HepG2 (cell line): Measurements from ENCODE around the gene MYO7B. TPM values are rescaled to one million over a fixed set of nuclear protein-coding genes. Genes with fewer than 3 reads are reported as not detected.

Source experiments
- ASH2L ChIP-seq: fragments of 300-600, 200-600 bp; sonication (generic); IDR thresholded peaks from 2 replicates; pipeline ENCODE4 v1.7.0; 2017; ENCODE audit warnings: low read depth, mild to moderate bottlenecking, moderate library complexity, mixed read lengths, low read length; ENCODE audit not compliant: insufficient read length
- BRD4 ChIP-seq: sonication (generic); formaldehyde crosslinking; IDR thresholded peaks from 2 replicates; pipeline ENCODE4 v1.4.0; 2020; ENCODE audit warnings: missing genetic modification reagents
- FOXA1 ChIP-seq, 2 experiments: fragments of 450-650 bp in 1 of 2; sonication (generic) in 1 of 2; formaldehyde crosslinking in 1 of 2; IDR thresholded peaks; 2 replicates each; pipeline versions ENCODE4 v1.4.0 to v1.6.1; 2016 to 2020; ENCODE audit warnings: missing genetic modification reagents in 1 of 2
- MIER3 ChIP-seq: IDR thresholded peaks from 2 replicates; pipeline ENCODE4 v1.6.1; 2016; ENCODE audit warnings: missing compliant biosample characterization, borderline replicate concordance
- NFE2L1 ChIP-seq: sonication (generic); formaldehyde crosslinking; IDR thresholded peaks from 2 replicates; pipeline ENCODE4 v1.4.0; 2020; ENCODE audit warnings: missing genetic modification reagents, mild to moderate bottlenecking, borderline replicate concordance
- NFE2L2 ChIP-seq: fragments of 150-350 bp; IDR thresholded peaks from 2 replicates; pipeline ENCODE4 v1.6.1; 2014; ENCODE audit warnings: low read length
- NKX3-1 ChIP-seq: sonication (generic); formaldehyde crosslinking; IDR thresholded peaks from 2 replicates; pipeline ENCODE4 v1.5.0; 2020; ENCODE audit warnings: missing genetic modification reagents
- NONO ChIP-seq, 2 experiments: fragments of 450-650 bp in 1 of 2; sonication (generic) in 1 of 2; formaldehyde crosslinking in 1 of 2; IDR thresholded peaks in 1 of 2; conservative IDR thresholded peaks in 1 of 2; 2 replicates each; pipeline versions ENCODE4 v1.6.1 to v1.8.0; 2017 to 2022; ENCODE audit warnings: mild to moderate bottlenecking in 1 of 2, missing genetic modification reagents in 1 of 2, moderate library complexity in 1 of 2
- SMC3 ChIP-seq: IDR thresholded peaks from 2 replicates; pipeline ENCODE4 v1.6.1; 2011; ENCODE audit warnings: low read length, improper control_type of control experiment
- SSRP1 ChIP-seq: IDR thresholded peaks from 2 replicates; pipeline ENCODE4 v1.6.1; 2016; ENCODE audit warnings: control low read depth
- ZBTB8A ChIP-seq: sonication (generic); formaldehyde crosslinking; IDR thresholded peaks from 2 replicates; pipeline ENCODE4 v1.4.0; 2020; ENCODE audit warnings: mild to moderate bottlenecking, low read depth, missing genetic modification reagents, borderline replicate concordance
- ZKSCAN1 ChIP-seq: fragments of 150-350 bp; IDR thresholded peaks from 2 replicates; pipeline ENCODE4 v1.6.1; 2014; ENCODE audit warnings: low read length
- ZNF44 ChIP-seq: sonication (generic); formaldehyde crosslinking; IDR thresholded peaks from 2 replicates; pipeline ENCODE4 v1.5.1; 2020; ENCODE audit warnings: mild to moderate bottlenecking, missing genetic modification reagents
- ZNF562 ChIP-seq: sonication (generic); formaldehyde crosslinking; IDR thresholded peaks from 2 replicates; pipeline ENCODE4 v1.8.0; 2022; ENCODE audit warnings: missing genetic modification reagents, borderline replicate concordance
- ZNF577 ChIP-seq: sonication (generic); formaldehyde crosslinking; IDR thresholded peaks from 2 replicates; pipeline ENCODE4 v1.4.0; 2020; ENCODE audit warnings: mild to moderate bottlenecking, low read depth, missing genetic modification reagents, borderline replicate concordance
- ZNF670 ChIP-seq: sonication (generic); formaldehyde crosslinking; IDR thresholded peaks from 2 replicates; pipeline ENCODE4 v1.8.0; 2022; ENCODE audit warnings: mild to moderate bottlenecking, missing genetic modification reagents, borderline replicate concordance
- ZNF790 ChIP-seq: sonication (generic); formaldehyde crosslinking; IDR thresholded peaks from 2 replicates; pipeline ENCODE4 v1.8.0; 2022; ENCODE audit warnings: missing genetic modification reagents, mild to moderate bottlenecking, borderline replicate concordance
- polyA plus RNA-seq, 8 experiments: library from polyadenylated mRNA; depleted of rRNA in 3 of 8; stranded (reverse) in 7 of 8; unstranded in 1 of 8; fragments of >200 nt; fragmentation: Illumina TruSeq in 4 of 8; extraction: Trizol in 4 of 8; gene quantifications; 2 replicates each; pipeline versions ENCODE4 v1.2.1 to v1.2.3, GENCODE V29; 2011 to 2016; ENCODE audit warnings: low read depth in 4 of 8, missing spikeins in 1 of 8, mixed read lengths in 1 of 8; ENCODE audit not compliant: insufficient read depth in 1 of 8
- total RNA-seq, 5 experiments: library from RNA; depleted of rRNA; stranded (reverse); fragments of >200 nt; fragmentation: Illumina TruSeq; extraction: Trizol; gene quantifications; 2 replicates each; pipeline ENCODE4 v1.2.3, GENCODE V29; 2016; ENCODE audit warnings: low read depth in 1 of 5
- TF ChIP-seq, protein P1 (sequence below): sonication (generic); formaldehyde crosslinking; IDR thresholded peaks from 2 replicates; pipeline ENCODE4 v1.4.0; 2020; ENCODE audit warnings: missing genetic modification reagents, mild to moderate bottlenecking, borderline replicate concordance
- TF ChIP-seq, protein P2 (sequence below): IDR thresholded peaks from 2 replicates; pipeline ENCODE4 v1.6.1; 2016
- TF ChIP-seq, protein P3 (sequence below): IDR thresholded peaks from 2 replicates; pipeline ENCODE4 v1.6.1; 2016; ENCODE audit warnings: missing biosample characterization, missing genetic modification reagents, low read depth
- TF ChIP-seq, protein P4 (sequence below): sonication (generic); formaldehyde crosslinking; IDR thresholded peaks from 2 replicates; pipeline ENCODE4 v1.8.0; 2022; ENCODE audit warnings: missing genetic modification reagents, low read depth, mild to moderate bottlenecking, borderline replicate concordance
- TF ChIP-seq, protein P5 (sequence below), 2 experiments: sonication (generic) in 1 of 2; formaldehyde crosslinking in 1 of 2; IDR thresholded peaks; 2 replicates each; pipeline versions ENCODE4 v1.4.0 to v1.6.1; 2018 to 2020; ENCODE audit warnings: missing genetic modification reagents in 2 of 2, borderline replicate concordance in 1 of 2, low read depth in 1 of 2, mild to moderate bottlenecking in 1 of 2, missing biosample characterization in 1 of 2

Gene MYO7B
- total and polyA plus RNA-seq, 2 of the 13 experiments (the other 11 are each of a cell fraction or from before 2014, with no cell fraction given): not detected

DNA sequence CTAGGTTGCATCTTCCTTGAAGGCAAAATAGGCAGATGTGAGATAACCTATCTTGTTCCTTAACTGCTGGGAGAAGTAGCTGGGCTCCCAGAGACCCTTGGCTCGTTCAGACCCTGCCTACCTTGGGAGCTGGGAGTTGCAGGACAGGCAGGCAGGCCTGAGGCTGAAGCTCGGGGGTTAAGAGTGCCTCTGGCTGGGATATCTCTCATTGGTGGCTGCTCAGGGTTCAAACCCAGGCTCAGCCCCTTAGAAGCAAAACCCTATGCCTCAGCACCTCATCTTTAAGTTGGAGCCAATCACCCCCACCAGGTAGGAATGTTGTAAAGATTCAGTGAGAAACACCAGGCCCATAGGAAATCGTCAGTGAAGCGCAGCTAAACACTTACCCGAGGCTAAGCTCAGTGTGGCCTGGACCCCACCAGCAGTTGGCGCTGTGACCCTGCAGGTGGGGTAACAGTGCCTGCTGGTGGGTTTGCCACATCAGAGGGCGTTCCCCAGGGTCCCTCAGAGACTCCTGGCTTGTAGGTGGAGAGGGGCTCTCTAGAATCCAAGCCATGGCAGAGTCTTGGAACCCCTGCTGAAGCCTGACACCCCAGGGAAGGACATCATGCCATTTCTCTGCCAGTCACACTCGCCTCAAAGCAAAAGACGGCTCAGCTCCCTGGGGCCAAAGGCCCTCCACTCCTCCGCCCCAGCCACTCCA is 55.9 kb downstream of the MYO7B start (continued):
- TF ChIP-seq ASH2L: no peak
- TF ChIP-seq NFE2L1: no peak
- no peak for TF ChIP-seq NFE2L2
- no peak for TF ChIP-seq ZNF44 (CRISPR knock-in tag)
- TF ChIP-seq, protein P1, sequence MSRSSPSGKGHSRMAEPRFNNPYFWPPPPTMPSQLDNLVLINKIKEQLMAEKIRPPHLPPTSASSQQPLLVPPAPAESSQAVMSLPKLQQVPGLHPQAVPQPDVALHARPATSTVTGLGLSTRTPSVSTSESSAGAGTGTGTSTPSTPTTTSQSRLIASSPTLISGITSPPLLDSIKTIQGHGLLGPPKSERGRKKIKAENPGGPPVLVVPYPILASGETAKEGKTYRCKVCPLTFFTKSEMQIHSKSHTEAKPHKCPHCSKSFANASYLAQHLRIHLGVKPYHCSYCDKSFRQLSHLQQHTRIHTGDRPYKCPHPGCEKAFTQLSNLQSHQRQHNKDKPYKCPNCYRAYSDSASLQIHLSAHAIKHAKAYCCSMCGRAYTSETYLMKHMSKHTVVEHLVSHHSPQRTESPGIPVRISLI (CRISPR knock-in tag): no peak
- no peak for TF ChIP-seq ZNF790 (CRISPR knock-in tag)
- TF ChIP-seq NKX3-1 (CRISPR knock-in tag): no peak
- TF ChIP-seq SSRP1: no peak
- TF ChIP-seq MIER3 (CRISPR knock-in tag): no peak; the same call in 1 of the 2 replicates
- TF ChIP-seq SMC3: peak; percentile 88
- TF ChIP-seq ZNF670 (CRISPR knock-in tag): no peak
- TF ChIP-seq, protein P2, sequence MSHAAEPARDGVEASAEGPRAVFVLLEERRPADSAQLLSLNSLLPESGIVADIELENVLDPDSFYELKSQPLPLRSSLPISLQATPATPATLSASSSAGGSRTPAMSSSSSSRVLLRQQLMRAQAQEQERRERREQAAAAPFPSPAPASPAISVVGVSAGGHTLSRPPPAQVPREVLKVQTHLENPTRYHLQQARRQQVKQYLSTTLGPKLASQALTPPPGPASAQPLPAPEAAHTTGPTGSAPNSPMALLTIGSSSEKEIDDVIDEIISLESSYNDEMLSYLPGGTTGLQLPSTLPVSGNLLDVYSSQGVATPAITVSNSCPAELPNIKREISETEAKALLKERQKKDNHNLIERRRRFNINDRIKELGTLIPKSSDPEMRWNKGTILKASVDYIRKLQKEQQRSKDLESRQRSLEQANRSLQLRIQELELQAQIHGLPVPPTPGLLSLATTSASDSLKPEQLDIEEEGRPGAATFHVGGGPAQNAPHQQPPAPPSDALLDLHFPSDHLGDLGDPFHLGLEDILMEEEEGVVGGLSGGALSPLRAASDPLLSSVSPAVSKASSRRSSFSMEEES: no peak
- TF ChIP-seq, protein P3, sequence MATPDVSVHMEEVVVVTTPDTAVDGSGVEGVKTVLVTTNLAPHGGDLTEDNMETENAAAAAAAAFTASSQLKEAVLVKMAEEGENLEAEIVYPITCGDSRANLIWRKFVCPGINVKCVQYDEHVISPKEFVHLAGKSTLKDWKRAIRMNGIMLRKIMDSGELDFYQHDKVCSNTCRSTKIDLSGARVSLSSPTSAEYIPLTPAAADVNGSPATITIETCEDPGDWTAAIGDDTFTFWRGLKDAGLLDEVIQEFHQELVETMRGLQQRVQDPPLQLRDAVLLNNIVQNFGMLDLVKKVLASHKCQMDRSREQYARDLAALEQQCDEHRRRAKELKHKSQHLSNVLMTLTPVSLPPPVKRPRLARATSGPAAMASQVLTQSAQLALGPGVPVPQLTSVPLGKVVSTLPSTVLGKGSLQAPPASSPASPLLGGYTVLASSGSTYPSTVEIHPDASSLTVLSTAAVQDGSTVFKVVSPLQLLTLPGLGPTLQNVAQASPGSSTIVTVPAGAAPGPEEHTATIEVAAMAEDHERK: no peak
- no peak for TF ChIP-seq FOXA1 (IDR thresholded peaks at IDR 0.05)
- TF ChIP-seq FOXA1 (CRISPR knock-in tag; IDR thresholded peaks at IDR 0.05): no peak
- no peak for TF ChIP-seq ZBTB8A
- no peak for TF ChIP-seq BRD4 (CRISPR knock-in tag)
- TF ChIP-seq, protein P4, sequence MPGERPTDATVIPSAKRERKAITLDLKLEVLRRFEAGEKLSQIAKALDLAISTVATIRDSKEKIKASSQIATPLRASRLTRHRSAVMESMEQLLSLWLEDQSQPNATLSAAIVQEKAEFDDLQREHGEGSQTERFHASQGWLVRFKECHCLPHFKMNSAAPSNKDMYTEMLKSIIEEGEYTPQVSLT (CRISPR knock-in tag): no peak
- TF ChIP-seq ZNF562: no peak
- no peak for TF ChIP-seq NONO (IDR thresholded peaks at IDR 0.05)
- 0 out of 2 replicates have a peak, but pooled peaks have one; percentile 63 for TF ChIP-seq NONO (CRISPR knock-in tag; conservative IDR thresholded peaks at IDR 0.05)
- TF ChIP-seq, protein P5, sequence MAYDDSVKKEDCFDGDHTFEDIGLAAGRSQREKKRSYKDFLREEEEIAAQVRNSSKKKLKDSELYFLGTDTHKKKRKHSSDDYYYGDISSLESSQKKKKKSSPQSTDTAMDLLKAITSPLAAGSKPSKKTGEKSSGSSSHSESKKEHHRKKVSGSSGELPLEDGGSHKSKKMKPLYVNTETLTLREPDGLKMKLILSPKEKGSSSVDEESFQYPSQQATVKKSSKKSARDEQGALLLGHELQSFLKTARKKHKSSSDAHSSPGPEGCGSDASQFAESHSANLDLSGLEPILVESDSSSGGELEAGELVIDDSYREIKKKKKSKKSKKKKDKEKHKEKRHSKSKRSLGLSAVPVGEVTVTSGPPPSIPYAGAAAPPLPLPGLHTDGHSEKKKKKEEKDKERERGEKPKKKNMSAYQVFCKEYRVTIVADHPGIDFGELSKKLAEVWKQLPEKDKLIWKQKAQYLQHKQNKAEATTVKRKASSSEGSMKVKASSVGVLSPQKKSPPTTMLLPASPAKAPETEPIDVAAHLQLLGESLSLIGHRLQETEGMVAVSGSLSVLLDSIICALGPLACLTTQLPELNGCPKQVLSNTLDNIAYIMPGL (CRISPR knock-in tag; IDR thresholded peaks at IDR 0.05; ENCODE audit: borderline replicate concordance in 1 of 2, low read depth in 1 of 2): peak; percentile 84 to 92
- no peak for TF ChIP-seq ZNF577 (CRISPR knock-in tag)
- no peak for TF ChIP-seq ZKSCAN1
